HepG2 (cell line): Measurements from ENCODE around the gene UNC5C. TPM values are rescaled to one million over a fixed set of nuclear protein-coding genes. Genes with fewer than 3 reads are reported as not detected.

Source experiments
- ATAC-seq: fragments of 200-7000 bp; cut with Tn5 transposase; 3 replicates; pipeline ENCODE4 v1.9.1; 2020; ENCODE audit warnings: mild to moderate bottlenecking, moderate library complexity
- BruUV-seq: library from RNA; stranded (reverse); fragments of 400-500 nt; replicated peaks from 2 replicates; lab custom pipeline; 2021; lab: Mats Ljungman, UMichigan
- CTCF ChIA-PET: fragments of 300-600 bp; formaldehyde crosslinking; extraction: SDS; loops from one replicate; lab custom pipeline; 2021; ENCODE audit warnings: low total read pairs, inconsistent platforms, low intra/inter-chr PET ratio; lab: Yijun Ruan, JAX
- POLR2A ChIA-PET: fragments of 350-600 bp; sonication (Branson Sonifier 250); formaldehyde crosslinking; loops from one replicate; lab custom pipeline; 2020; ENCODE audit warnings: antibody characterized with exemption, inconsistent platforms; lab: Yijun Ruan, JAX
- DNase-seq: peaks from one replicate; pipeline ENCODE4 v3.0.0-alpha.2; 2015; ENCODE audit warnings: low spot score
- FAIRE-seq: peaks from 3 replicates; lab custom pipeline; 2011; peaks lifted over from hg19 to GRCh38; lab: Jason Lieb, UNC
- H2AFZ ChIP-seq: one replicate; pipeline ENCODE4 v1.6.1; 2011; ENCODE audit warnings: low read length, inconsistent platforms
- H3K27ac ChIP-seq: fragments of 300-600 bp; 3 replicates; pipeline ENCODE4 v1.8.0; 2011; ENCODE audit warnings: mixed run types, mild to moderate bottlenecking, mixed read lengths, low read length, inconsistent platforms; ENCODE audit not compliant: insufficient read depth; ENCODE audit errors: extremely low read length
- H3K27me3 ChIP-seq, 2 experiments: fragments of 200-600 bp in 1 of 2; 2 replicates in 1 of 2; 3 replicates in 1 of 2; pipeline versions ENCODE4 v1.6.0 to v1.8.0; 2011; ENCODE audit warnings: low read length in 2 of 2, mild to moderate bottlenecking in 2 of 2, moderate library complexity in 2 of 2, inconsistent platforms in 1 of 2; ENCODE audit not compliant: insufficient read depth in 2 of 2, control insufficient read depth in 1 of 2
- H3K36me3 ChIP-seq, 2 experiments: fragments of 200-600 bp in 1 of 2; replicated peaks in 1 of 2; 2 replicates in 1 of 2; 3 replicates in 1 of 2; pipeline versions ENCODE4 v1.5.1 to v1.8.0; 2011; ENCODE audit warnings: low read length in 2 of 2, inconsistent platforms in 1 of 2; ENCODE audit not compliant: insufficient read depth in 2 of 2, control insufficient read depth in 1 of 2
- H3K4me1 ChIP-seq: 2 replicates; pipeline ENCODE4 v1.5.1; 2012; ENCODE audit warnings: low read length, inconsistent platforms; ENCODE audit not compliant: insufficient read depth
- H3K4me2 ChIP-seq: 2 replicates; pipeline ENCODE4 v1.6.0; 2011; ENCODE audit warnings: low read depth, low read length, inconsistent platforms
- H3K4me3 ChIP-seq, 3 experiments: fragments of 200-600 bp in 1 of 3; sonication (generic), shearing (Covaris generic) in 1 of 3; replicated peaks in 1 of 3; 2 replicates each; pipeline ENCODE4 v1.5.1; 2011 to 2016; ENCODE audit warnings: low read length in 3 of 3, inconsistent platforms in 2 of 3, low read depth in 2 of 3, mild to moderate bottlenecking in 2 of 3, control low read depth in 1 of 3, mixed read lengths in 1 of 3; ENCODE audit not compliant: insufficient read depth in 1 of 3
- H3K79me2 ChIP-seq: one replicate; pipeline ENCODE4 v1.6.1; 2011; ENCODE audit warnings: low read length, inconsistent platforms; ENCODE audit not compliant: insufficient read depth
- H3K9ac ChIP-seq: 2 replicates; pipeline ENCODE4 v1.6.0; 2011; ENCODE audit warnings: mild to moderate bottlenecking, low read depth, low read length, inconsistent platforms; ENCODE audit not compliant: insufficient read depth
- H3K9me3 ChIP-seq: 2 replicates; pipeline ENCODE4 v1.5.1; 2012; ENCODE audit warnings: mild to moderate bottlenecking, low read length
- H4K20me1 ChIP-seq: 2 replicates; pipeline ENCODE4 v1.6.0; 2011; ENCODE audit warnings: inconsistent platforms, mild to moderate bottlenecking, low read length, moderate library complexity; ENCODE audit not compliant: insufficient read depth
- ARNT ChIP-seq: fragments of 450-650 bp; IDR thresholded peaks from 2 replicates; pipeline ENCODE4 v1.6.1; 2017
- CTCF ChIP-seq: sonication (generic); formaldehyde crosslinking; IDR thresholded peaks from 2 replicates; pipeline ENCODE4 v1.5.0; 2020; ENCODE audit warnings: mild to moderate bottlenecking, missing genetic modification reagents, moderate library complexity
- HDAC2 ChIP-seq: sonication (generic); formaldehyde crosslinking; IDR thresholded peaks from 2 replicates; pipeline ENCODE4 v1.4.0; 2020; ENCODE audit warnings: missing genetic modification reagents
- MEIS1 ChIP-seq: sonication (generic); formaldehyde crosslinking; IDR thresholded peaks from 2 replicates; pipeline ENCODE4 v1.9.0; 2021; ENCODE audit warnings: mild to moderate bottlenecking, missing genetic modification reagents, moderate library complexity, borderline replicate concordance
- RAD21 ChIP-seq: fragments of 450-650 bp; formaldehyde crosslinking; IDR thresholded peaks from 2 replicates; pipeline ENCODE4 v1.5.0; 2020; ENCODE audit warnings: mild to moderate bottlenecking
- SMC3 ChIP-seq: IDR thresholded peaks from 2 replicates; pipeline ENCODE4 v1.6.1; 2011; ENCODE audit warnings: low read length, improper control_type of control experiment
- STAG1 ChIP-seq: sonication (generic); formaldehyde crosslinking; IDR thresholded peaks from 2 replicates; pipeline ENCODE4 v1.4.0; 2020; ENCODE audit warnings: missing genetic modification reagents
- TMF1 ChIP-seq: sonication (generic); formaldehyde crosslinking; IDR thresholded peaks from 2 replicates; pipeline ENCODE4 v1.8.1; 2022; ENCODE audit warnings: low read depth, missing genetic modification reagents
- WGBS: methylation state at CpG from one replicate; pipeline ENCODE4 v1.1.6; 2017; ENCODE audit warnings: low lambda C conversion rate; 5-methylcytosine and 5-hydroxymethylcytosine counted together
- in situ Hi-C: cut with HindIII; loops from 2 replicates; pipeline ENCODE4 v1.10.0; 2017; ENCODE audit warnings: low pct_unique_long_range_greater_than_20kb; ENCODE audit not compliant: extremely low pct_ligation_motif_present
- intact Hi-C: fragments of 100-400 bp; cut with micrococcal nuclease; formaldehyde crosslinking; loops from one replicate; pipeline ENCODE4 v1.10.0; 2022; ENCODE audit not compliant: unreplicated experiment
- polyA plus RNA-seq, 8 experiments: library from polyadenylated mRNA; depleted of rRNA in 3 of 8; stranded (reverse) in 7 of 8; unstranded in 1 of 8; fragments of >200 nt; fragmentation: Illumina TruSeq in 4 of 8; extraction: Trizol in 4 of 8; gene quantifications; 2 replicates each; pipeline versions ENCODE4 v1.2.1 to v1.2.3, GENCODE V29; 2011 to 2016; ENCODE audit warnings: low read depth in 4 of 8, missing spikeins in 1 of 8, mixed read lengths in 1 of 8; ENCODE audit not compliant: insufficient read depth in 1 of 8
- total RNA-seq, 5 experiments: library from RNA; depleted of rRNA; stranded (reverse); fragments of >200 nt; fragmentation: Illumina TruSeq; extraction: Trizol; gene quantifications; 2 replicates each; pipeline ENCODE4 v1.2.3, GENCODE V29; 2016; ENCODE audit warnings: low read depth in 1 of 5

The UNC5C gene
- total and polyA plus RNA-seq, 2 of the 13 experiments (the other 11 are each of a cell fraction or from before 2014, with no cell fraction given), result not detected

- Histone ChIP-seq H3K27me3 (no peaks in the 10 kb centered on the region; a peak in 1 of 5 replicates), H3K4me1 (no peaks in the 10 kb centered on the region)
- DNase-seq, result peak; percentile 54
- in situ Hi-C loops, result loop anchor here (25.0 kb wide), 1 partner anchor 1996 kb away; no protein-coding TSS in a partner anchor
- TF ChIP-seq STAG1 (CRISPR knock-in tag), result peak; percentile 86
- peak; percentile 47; the same call in 1 of the 2 replicates for TF ChIP-seq SMC3
- TF ChIP-seq TMF1 (CRISPR knock-in tag), result no peak
- TF ChIP-seq HDAC2 (CRISPR knock-in tag), result no peak
- TF ChIP-seq ARNT, result no peak
- TF ChIP-seq RAD21 (CRISPR knock-in tag), result peak; percentile 51
- TF ChIP-seq CTCF (CRISPR knock-in tag), result peak; percentile 76
- TF ChIP-seq MEIS1 (CRISPR knock-in tag), result no peak
- TF ChIP-seq, all 625 proteins: peak for 4
- Histone ChIP-seq H3K27ac (no peak overlapping the region), H3K36me3 (no peaks in the 10 kb centered on the region), H3K79me2 (no peaks in the 10 kb centered on the region), H3K4me2 (no peak overlapping the region), H3K9ac (no peak overlapping the region), H2AFZ (no peak overlapping the region), H3K9me3 (no peaks in the 10 kb centered on the region), H4K20me1 (no peaks in the 10 kb centered on the region), H3K4me3 (no peak overlapping the region)
- FAIRE-seq (peak; percentile 64), ATAC-seq (peak; percentile 84)
- BruUV-seq, result no TSS peak
- ChIA-PET POLR2A (no interaction called here), CTCF (no interaction called here)
- intact Hi-C loops, result loop anchor here (1.0 to 5.0 kb wide), 2 partner anchors 346 to 1186 kb away; no protein-coding TSS in a partner anchor
- WGBS, result 1% methylated on average over 3 of the region's 3 CpGs
Measured at GRCh38 chr4:95165926-95166524, 382.7 kb downstream of the UNC5C start.
